Head of caudate nucleus (tissue), 42 donors: Measurements from ENCODE around the gene PUM2.
"Not testable (repeated sequence)": the region's sequence is repeated elsewhere in the genome, so short reads cannot be mapped to it uniquely, and the experiment has no call there.

Experiments used
- DNase-seq, 42 donors: peaks; one replicate each; pipeline versions ENCODE4 v3.0.0 to v3.0.0-alpha.2; 2020 to 2021; ENCODE audit warnings: mixed read lengths in 7 of 42
- intact Hi-C: fragments of 100-400 bp; cut with DNase I; formaldehyde crosslinking; loops from one replicate; pipeline ENCODE4 v1.15.0; 2022

Gene PUM2

DNA sequence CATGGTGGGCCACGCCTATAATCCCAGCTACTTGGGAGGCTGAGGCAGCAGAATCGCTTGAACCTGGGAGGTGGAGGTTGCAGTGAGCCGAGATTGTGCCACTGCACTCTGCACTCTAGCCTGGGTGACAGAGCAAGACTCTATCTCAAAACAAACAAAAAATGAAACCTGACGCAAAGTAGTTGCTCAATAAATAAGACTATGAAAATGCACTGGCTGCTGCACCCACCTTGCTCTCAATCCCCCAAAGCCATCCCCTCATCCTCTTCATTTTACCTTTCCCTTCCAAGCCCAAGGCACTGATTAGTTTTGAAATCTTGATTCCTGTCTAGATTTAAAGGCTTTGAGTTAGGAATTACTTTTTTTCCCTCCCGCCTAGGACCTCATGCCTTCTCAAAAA lies 107.0 kb downstream of the PUM2 start:
- DNase-seq, intact Hi-C loops: not testable (repeated sequence)

DNA sequence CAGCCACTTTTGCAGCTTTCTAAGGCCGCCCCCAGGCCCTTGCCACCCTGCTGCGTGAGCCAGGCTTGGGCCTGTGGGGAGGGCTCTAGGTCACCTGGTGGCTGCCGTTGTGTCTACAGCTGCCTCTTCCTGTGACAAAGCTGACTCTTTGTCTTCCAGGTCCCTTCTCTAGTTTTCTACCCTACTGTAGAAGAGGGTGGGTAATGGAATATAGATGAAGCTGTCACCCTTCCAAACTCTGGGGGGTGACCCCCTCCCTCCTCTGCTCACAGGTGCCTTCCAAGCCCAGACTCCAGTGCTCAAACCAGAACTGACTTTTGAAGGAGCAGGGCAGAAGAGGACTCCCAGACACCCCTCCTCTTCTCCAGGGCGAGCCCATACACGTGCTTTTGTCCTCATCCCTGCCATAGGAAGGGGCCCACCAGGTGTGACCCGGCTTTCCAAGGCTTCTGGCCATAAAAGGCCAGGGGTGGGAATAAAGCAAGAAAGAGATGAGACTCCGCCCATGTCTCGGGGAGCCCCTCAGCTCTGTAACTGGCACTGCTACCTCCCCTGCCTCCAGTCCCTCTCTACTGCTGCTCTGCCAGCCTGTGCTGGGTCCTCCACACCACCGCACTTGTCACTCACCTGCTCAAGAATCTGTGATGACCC lies 107.8 kb downstream of the PUM2 start:
- DNase-seq = peak in 1 of 42 donors; percentile 14
- intact Hi-C loops = no loop called here

DNA sequence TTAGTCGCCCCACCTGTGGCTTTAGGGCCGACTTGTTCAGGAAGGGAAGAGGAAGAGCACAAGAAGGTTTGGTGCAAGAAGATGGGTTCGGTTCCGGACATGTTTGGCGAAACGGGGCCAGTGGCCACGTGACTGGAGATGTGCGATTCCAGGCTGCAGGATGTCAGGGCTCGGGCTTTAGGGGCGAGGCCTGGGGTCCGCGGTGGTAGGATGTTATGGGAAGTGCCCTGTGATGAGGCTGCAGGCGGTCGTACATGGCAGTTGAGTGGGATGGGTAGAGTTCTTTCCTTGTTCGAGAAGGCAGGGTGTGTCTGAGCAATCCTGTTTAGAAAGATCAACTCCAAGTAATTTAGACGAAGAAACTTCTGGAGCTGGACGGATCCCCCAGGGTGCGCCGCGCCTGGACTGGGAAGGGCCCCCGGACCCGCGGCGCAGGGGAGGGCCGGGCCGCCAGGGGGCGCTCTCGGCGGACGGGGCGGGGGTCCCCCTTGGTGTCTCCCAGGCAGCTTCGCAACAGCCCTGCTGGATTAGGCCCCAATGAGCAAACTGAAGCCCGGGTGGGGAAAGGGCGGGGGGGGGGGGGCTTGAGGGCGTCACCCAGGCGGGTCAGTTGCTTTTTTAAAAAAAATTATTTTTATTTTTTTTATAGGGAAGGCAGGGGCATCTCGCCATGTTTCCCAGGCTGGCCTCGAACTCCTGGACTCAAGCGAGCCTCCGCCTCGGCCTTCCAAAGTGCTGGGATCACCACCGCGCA lies 108.5 kb downstream of the PUM2 start:
- intact Hi-C loops = no loop called here

DNA sequence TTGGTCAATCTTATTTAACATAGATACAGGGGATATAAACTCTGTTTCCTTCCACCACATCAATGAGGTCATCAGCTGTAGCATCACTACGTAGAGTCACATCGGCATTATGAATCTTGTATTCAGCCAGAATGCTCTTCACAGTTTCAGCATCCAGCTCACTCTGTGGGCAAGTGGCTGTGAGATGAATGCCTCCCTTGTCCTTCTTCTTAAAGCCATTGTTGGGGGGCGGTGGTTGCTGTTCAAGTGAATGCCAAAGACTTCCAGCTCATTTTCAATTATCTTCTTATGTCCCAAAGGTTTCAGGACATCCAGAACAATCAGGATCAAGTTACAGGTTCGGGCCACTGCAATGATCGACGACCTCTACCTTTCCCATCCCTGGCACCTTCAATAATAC lies 110.4 kb downstream of the PUM2 start:
- DNase-seq = peak in 7 of 42 donors; percentile 12 to 48 (median 31)
- intact Hi-C loops = not testable (repeated sequence)

More for the DNA sequence above, 108.5 kb downstream of the PUM2 start:
- peak in 2 of 42 donors; percentile 12 to 40 for DNase-seq

DNA sequence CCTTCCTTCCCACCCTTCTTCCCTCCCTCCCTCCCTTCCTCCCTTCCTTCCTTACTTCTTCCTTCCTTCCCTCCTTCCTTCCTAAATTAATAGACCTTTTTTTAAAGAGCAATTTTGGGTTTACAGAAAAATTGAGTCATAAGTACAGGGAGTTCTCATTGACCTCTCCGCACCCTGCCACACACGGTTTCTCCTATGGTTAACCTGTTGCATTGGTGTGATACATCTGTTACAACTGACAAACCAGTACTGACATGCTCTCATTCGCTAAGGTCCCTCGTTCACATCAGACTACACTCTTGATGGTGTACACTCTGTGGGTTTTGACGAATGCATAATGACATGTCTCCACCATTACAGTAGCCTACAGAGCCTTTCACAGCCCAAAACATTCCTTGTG lies 114.1 kb downstream of the PUM2 start:
- peak in 2 of 42 donors; percentile 1 to 14 for DNase-seq
- intact Hi-C loops = no loop called here

DNA sequence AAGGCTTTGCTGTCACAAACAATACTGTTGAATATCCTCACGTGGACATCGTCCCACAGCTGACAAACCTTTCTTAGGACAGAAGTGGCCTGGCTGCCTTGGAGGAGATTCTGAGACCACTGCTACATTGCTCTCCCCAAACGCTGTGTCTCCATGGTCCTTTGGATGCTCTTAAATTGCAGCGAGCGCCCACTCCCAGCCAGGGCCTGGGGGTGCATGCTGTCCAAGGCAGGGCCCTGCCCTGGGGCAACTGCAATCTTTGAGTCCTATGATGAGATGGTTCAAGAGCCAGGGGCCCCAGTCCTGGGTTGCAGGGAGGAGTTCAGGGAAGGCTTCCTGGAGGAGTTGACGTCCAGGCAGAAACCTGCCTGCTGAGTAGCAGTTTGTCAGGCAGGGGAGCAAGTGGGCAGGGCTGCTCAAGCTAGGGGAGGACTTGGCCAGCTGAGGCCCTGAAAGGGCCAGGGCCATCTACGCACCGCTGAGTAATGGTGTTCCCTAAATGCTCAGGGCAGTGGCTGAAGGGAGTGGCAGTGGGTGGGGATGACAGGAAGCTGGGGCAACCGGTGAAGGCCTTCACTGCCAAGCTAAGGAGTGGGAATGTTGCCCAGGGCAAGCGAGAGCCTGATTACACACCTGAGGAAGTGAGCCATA lies 114.9 kb downstream of the PUM2 start:
- intact Hi-C loops = no loop called here
- peak in 3 of 42 donors; percentile 1 to 30 (median 9) for DNase-seq

DNA sequence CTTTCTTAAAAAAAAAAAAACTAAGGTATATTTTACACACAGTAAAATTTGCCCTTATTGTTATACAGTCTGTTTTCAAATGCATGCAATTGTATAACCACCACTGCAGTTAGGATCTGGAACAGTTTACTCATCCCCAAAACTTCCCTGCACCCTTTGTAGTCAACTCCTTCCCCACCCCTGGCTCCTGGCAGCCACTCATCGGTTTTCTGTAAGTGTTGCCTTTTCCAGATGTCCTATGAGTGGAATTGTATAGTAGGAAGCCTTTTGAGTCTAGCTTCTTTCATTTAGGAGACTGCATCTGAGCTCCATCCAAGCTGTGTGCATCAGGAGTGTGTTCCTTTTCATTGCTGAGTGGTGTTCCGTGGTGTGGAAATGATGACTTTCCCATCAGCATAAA lies 116.0 kb downstream of the PUM2 start:
- intact Hi-C loops, DNase-seq: not testable (repeated sequence)

DNA sequence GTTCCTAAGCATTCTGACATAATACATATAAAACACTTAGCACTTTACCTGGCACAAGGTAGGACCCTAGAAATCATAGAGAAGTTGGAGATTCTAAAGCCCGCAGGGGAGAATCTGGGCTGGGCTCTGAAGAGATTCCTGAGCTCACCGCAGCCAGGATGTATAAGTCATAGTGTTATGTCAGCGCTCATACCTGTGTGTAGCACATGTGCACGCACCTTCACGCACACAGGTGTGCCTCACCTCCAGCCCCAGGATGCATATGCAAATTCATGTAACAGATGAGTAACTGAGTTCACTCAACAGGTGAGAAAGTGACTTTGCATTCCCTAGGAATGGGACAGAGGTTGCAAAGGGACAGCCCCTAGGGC lies 117.8 kb downstream of the PUM2 start:
- intact Hi-C loops = no loop called here
- peak in 6 of 42 donors; percentile 1 to 14 (median 6) for DNase-seq

DNA sequence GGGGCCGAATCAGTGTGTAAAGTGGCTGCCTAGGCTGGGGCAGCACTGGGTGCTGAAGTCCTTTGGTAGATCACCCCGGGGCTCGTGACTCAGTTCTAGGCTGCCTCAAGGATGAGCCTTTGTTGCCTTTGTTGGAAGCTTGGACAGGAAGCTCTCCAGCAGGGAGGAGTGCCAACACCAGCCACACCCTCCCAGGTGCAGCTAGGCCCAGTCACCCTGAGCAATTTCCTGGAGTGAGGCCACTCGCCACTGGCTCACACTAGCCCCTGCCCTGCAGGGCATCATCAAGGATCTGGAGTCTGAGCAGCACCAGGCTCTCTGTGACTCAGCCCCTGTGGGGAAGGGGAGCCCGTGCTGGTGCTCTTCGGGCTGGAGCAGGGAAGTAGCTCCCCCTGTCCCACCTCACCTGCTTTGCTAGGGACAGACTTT lies 119.0 kb downstream of the PUM2 start:
- intact Hi-C loops = no loop called here
- peak in 6 of 42 donors; percentile 4 to 23 (median 8) for DNase-seq

DNA sequence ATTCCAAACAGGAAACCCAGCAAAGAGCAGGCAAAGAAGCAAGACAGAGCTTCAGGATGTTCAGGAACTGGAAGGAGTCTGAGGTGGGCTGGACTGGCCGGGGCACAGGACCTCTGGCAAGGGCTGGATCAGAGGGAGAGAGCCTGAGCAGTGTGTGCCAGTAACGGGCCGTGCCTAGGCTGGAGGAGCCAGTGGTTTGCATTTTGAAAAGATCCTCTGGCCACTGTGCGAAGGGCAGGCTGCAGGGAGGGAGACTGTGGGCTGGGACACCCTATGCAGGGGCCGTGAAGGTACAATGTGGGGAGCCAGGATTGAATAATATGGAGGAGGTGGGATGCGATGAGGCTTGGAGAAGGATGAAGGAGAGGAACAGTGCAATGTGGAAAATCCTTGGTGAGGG lies 119.5 kb downstream of the PUM2 start:
- DNase-seq = peak in 6 of 42 donors; percentile 2 to 21 (median 7)
- intact Hi-C loops = no loop called here

DNA sequence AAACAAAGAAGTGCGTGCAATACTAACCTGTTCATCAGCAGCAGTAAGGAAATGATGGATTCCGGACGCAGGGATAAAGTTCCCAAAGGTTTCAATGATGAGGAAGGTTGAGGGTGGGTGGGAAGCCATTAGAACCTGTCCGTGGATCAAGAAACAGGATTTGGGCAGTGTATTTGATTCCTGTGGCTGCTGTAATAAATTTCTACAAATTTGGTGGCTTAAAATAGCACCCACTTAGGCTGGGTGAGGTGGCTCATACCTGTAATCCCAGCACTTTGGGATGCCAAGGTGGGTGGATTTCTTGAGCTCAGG lies 120.6 kb downstream of the PUM2 start:
- peak in 1 of 42 donors; percentile 1 for DNase-seq
- intact Hi-C loops = no loop called here

DNA sequence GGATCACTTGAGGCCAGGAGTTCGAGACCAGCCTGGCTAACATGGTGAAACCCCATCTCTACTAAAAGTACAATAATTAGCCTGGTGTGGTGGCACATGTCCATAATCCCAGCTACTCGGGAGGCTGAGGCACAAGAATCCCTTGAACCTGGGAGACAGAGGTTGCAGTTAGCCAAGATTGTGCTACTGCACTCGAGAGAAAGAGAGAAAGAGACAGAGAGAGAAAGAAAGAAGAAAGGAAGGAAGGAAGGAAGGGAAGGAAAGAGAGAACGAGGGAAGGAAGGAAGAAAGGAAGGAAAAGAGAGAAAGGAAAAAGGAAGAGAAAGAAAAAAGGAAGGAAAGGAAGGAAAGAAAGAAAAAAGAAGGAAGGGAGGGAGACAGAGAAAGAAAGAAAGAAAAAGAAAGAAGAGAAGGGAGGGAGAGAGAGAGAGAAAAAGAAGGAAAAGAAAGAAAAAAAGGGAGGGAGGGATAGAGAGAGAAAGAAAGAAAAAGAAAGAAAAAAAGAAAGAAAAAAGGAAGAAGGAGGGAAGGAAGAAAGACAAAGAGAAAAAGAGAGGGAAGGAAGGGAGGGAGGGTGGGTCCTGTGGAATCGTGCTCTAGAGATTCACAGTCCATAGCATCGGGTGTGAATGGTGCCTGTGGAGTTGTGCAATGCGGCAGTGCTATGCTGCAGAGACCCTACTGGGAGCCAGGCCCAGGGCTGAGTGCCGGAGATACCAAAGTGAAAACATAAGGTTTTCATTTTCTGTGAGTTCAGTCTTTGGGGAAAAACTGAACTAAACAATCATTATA lies 121.1 kb downstream of the PUM2 start:
- DNase-seq = peak in 2 of 42 donors; percentile 1 to 2
- intact Hi-C loops = no loop called here

DNA sequence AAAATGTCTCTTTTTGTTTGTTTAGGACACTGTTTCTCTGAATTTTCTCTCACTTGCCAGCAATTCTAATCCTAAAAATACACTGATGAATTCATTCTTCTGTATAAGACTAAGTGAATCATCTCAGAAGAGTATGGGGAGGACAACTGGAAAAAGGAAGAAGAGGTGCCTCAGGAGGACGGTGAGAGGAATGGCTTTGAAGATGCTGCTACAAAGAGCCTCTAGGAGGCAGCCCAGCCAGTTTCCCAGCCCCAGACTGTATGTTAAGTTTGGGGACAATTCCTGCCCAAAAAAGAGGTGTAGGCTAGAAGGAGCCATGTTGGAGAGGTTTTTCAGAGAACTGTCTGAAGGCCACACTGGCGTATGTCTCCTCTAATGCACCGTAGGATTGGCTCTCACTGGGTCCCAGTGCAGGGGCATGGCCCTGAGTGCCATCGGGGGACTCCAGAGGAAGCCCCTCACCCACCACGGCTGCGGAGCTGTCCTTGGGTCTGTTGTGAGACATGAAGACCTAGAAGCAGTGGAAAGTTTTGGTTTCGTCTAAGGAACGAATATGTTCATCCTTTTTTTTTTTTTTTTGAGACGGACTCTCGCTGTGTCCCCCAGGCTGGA lies 122.6 kb downstream of the PUM2 start:
- peak in 2 of 42 donors; percentile 7 for DNase-seq

DNA sequence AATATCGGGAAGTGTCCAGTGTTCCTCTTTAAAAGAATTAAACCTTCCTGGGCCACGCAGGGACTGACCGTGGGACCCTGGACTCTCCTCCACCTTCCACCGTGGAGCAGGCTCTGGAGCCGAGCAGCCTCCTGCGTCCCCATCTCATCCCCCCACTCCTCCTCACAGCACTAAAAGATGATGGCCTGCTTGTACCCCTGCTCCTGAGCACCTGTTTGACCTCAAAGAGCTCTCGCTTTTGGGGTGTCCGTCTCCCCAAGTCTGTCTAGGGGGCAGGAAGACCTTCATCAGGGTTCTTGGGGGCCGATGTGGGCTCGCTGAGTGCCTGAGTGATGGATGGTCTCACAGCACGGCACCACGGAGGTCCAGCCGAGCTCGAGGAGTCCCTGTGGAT lies 124.5 kb downstream of the PUM2 start:
- intact Hi-C loops = no loop called here
- peak in 3 of 42 donors; percentile 8 to 26 (median 13) for DNase-seq

More for the DNA sequence above, 122.6 kb downstream of the PUM2 start:
- intact Hi-C loops = no loop called here

DNA sequence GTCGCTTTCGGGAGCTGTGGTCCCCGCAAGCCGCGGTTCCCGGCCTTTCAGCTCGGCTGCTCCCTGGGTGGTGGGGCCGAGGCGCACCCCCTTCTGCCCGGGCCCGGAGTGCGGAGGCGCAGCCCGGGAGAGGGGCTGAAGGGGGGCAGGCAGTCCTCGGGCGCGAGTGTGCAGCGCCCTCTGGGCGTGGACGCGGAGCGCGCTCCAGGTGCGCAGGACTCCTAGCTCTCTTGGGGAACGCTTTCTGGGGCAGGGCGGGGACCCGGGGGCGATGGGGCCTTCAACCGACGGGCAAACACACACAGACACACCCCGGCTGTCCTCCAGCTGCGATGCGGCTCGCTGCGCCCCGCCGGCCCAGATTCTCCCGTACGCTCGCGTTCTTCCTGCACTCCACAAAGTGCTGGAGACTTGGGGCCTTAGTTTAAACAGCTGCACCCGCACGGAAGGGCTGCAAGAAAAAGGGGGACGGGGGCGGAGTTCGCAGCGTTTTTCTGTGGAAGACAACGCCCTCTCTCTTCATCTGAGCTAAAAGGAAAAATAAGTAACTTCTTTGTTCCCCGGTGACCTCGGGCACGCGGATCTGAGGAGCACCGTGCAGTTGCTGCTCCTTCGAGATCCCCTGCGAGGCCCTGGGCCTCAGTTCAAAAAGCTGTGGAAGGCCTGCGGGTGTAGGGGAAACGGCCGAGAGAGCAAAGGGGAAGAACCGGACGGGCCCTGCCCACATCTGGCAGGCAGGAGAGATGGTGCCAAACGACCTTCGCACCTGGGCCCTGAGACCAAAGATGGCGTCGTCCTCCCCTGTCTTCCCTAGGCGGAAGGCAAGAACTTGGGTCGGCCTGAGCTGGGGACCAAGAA lies 125.1 kb downstream of the PUM2 start:
- intact Hi-C loops = no loop called here
- peak in 41 of 42 donors; percentile 26 to 77 (median 54) for DNase-seq

DNA sequence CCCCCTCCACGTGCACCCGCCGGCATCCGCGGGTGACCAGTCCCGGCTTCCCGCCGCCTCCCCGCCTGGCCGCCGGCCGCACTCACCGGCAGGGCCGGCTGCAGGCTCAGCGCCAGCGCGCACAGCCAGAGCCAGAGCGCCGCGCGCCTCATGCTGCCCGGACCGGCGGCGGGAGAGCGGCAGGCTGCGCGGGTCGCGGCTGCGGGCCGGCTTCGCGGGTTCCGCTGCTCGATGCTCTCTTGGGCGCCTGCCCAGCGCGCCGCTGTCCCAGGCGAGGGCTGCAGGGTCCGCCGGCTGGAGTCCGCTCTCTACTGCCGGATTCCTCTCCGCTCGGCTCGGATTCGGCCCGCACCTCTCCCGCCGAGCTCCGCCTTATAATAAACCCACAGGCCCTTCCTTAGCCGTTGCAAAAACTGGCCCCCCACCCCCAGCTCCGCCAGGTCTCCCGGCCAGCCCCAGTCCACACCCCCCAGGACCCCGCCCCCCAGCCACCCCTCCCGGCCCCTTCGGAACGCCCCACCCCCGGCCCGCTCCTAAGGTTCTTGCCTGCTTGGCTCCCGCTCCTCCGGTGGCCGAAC lies 125.8 kb downstream of the PUM2 start, which contains the start of gene SDC1:
TSS of gene SDC1 (minus strand) at position 415 of the 578 bp plus-strand sequence. CDS start at position 152, 263 bp downstream.
- intact Hi-C loops = no loop called here
- peak in 19 of 42 donors; percentile 8 to 59 (median 21) for DNase-seq

DNA sequence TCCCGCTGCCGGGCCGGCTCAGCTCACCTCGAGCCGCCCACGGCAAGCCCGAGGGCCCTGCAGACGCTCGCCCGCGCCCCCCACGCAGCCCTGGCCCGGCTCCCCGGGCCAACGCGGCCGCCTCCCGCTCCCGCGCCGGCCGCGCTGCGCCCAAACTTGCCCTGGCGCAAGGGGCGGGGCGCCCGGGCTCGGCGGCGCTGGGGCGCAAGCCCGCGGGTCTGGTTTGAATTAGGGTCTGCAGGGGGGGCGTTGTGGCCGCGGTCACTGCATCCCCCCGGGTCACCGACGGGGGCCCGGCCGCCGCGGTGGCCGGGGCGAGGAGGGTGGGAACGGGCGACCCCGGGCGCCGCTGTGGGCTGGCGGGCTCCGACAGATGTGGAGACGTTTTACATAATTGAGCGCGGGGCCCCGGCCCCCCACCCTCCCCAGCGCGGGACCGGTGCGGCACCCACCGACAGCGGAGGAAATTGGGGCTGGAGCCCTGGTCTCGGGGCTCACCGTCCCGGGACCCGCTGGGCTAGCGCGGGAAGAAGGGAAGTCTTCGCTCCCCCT lies 126.4 kb downstream of the PUM2 start:
- intact Hi-C loops = no loop called here
- DNase-seq = peak in 1 of 42 donors; percentile 25
